Measurements from ENCODE around the gene PMVK. TPM values are rescaled to one million over a fixed set of nuclear protein-coding genes. Genes with fewer than 3 reads are reported as not detected.
"Not testable (repeated sequence)": the region's sequence is repeated elsewhere in the genome, so short reads cannot be mapped to it uniquely, and the experiment has no call there.

PMVK gene
- total RNA-seq, 2 donors from 2014 or later = 33.4 to 34.0 TPM

DNA sequence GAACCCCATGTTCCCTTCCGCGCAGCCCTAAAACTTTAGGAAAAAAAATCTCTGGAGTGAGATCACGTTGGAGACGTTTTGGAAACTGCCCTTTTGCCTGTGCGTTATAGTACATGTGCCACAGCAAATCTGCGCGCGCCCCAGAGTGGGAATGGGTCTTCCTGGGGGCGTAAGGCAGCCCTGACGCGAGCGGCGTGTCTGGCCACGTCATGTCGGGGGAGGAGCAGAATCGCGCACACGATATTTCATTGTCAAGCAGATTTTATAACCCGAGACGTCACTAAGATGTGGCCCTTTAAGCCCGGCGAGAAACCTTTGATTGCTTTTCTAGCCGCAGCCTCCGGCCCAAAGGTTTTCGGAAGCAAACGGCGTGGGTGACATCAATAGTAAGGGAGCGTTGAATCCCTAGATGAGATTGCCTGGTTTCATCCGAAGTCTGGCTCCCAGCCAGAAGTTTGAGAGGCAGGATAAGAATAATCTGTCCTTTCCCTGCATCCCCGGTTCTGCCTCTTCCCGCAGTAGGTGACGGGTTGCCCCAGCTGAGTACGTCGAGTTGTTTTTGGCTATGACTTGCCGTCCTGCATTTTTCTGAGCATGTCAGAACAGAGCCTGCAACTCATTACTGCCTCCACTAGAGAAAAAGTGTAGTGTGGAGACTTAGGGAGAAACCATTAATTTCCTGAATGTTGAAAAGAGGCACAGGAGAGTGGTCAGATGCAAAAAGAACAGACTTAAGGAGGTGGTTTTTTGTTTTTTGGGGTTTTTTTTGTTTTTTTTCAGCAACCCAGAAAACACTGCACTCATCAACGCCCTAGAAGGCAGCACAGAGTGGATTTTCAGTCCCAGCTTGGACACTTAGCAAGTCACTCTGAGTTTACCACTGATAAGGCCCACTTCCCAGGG, 817 bp upstream of the PMVK start:
- peak; percentile 94 for DNase-seq
- intact Hi-C loops (cut with DNase I, micrococcal nuclease) = no loop called here
- peak; percentile 76 for ATAC-seq

DNA sequence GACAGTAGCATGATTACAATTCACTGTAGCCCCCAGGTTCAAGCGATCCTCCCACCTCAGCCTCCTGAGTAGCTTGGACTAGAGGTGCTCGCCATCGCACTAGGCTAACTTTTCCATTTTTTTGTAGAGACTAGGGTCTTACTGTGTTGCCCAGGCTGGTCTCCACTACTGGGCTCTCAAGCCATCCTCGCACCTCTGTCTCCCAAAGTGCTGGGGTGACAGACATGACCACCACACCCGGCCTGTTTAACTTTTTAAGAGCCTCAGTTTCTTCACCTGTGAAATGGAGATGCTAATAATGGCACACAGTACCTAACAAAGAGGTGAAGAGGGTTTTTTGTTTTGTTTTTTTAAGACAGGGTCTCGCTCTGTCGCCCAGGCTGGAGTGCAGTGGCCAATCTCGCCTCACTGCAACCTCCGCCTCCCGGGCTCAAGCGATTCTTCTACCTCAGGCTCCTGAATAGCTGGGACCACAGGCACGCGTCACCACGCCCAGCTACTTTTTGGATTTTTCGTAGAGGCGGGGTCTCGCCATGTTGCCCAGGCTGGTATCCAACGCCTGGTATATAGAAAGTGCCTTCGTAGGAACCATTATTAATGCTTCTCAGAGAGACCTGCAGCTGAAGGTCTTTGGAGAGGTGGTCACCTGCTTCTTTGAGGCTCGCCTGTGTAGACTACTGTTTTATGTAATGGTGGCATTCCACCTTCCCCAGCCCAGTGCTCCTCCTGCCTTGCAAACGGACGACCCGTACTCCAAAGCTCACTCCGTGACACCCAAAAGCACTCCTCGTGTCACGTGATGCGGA, 567 bp downstream of the PMVK start:
- intact Hi-C loops (cut with DNase I, micrococcal nuclease) = no loop called here
- peak in 1 of 2 donors; percentile 50 for DNase-seq
- no peak for ATAC-seq

- intact Hi-C loops (cut with DNase I, micrococcal nuclease) = no loop called here
- no peak for ATAC-seq
- no peak for DNase-seq
Observed at GRCh38 chr1:154934358-154934948, 2.1 kb downstream of the PMVK start.

GRCh38 chr1:154931940-154932487, 4.5 kb downstream of the PMVK start:
- ATAC-seq (peak; percentile 76), DNase-seq (peak; percentile 92 to 95)
- intact Hi-C loops (cut with DNase I, micrococcal nuclease) = no loop called here

DNA sequence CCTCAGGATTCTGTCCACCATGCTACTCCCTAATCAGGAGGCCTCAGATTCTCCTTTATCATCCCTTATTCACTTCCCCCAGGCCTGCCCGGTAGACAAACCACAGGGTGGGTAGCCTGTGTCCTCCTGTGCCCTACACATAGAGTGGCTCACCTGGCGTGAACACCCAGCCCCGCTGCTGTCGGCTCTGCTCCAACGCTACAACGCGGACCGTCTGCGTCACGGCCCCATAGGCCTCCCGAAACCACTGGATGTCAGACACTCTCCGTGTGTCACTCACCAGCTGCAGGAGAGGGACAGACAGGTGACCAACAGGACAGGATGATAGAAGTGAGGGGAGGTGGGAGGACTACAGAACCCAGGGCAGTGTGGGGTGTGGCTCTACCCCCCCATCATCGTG, 10.3 kb downstream of the PMVK start:
- ATAC-seq = no peak

DNA sequence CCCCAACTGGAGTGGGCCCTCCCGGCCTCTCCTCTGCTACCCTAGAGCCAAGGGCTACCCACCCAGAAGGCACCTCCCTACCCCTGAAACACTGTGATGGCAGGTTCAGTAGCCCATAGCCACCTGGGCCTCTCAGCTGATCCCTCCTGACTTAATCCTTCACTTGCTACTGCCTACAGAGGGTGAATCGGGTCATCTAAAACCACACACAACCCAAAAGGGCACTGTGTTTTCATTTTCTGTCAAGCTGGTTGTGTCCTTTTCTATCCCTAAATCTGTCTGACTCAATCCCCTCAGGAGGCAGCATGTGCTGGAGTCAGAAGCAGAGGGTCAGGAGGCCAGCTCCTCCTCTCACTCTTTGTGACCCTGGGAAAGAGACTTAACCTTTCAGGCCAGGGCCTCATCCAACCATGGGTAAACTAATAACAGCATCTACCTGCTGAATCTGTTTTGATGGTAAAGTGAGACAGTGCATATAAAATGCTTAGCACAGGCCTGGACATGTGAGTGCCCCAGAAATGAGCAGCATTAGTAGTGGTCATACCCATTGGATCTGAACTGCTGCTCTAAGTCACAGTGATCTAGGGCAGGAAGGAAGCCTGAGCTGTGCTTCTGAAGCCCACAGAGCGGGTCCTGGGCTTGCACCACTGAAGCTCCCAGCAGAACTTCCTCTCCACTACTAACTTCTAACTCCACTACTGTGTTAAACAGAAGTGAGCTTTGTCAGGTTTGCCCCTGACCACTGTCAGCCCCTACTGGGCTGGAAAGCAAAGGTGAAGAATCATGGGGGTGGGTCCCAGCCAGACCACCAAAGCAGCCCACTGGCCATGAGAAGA, 11.0 kb downstream of the PMVK start:
- DNase-seq (no peak), ATAC-seq (no peak)
- intact Hi-C loops (cut with DNase I, micrococcal nuclease) = no loop called here

More for the DNA sequence above, 10.3 kb downstream of the PMVK start:
- intact Hi-C loops (cut with DNase I, micrococcal nuclease) = no loop called here
- no peak for DNase-seq

DNA sequence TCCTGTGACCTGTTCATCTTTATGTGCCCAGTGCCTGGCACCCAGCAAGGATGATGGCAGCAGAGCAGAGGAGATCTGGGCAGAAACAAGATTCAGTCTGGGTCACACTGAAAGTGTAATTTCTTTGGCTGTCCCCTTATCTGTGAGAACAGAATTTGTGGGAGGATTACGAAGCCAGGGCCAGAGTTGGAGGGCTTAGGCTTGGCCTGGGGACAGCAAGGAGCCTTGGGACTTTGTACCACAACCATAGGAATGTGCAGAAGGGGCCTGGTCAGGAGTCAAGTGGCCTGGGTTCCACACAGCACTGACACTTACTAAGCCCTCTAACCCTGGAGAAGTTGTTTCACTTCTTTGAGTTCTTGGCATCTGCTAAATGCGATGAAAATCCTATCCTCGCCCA, 12.8 kb downstream of the PMVK start:
- no peak for ATAC-seq
- intact Hi-C loops (cut with DNase I, micrococcal nuclease) = no loop called here
- no peak for DNase-seq

DNA sequence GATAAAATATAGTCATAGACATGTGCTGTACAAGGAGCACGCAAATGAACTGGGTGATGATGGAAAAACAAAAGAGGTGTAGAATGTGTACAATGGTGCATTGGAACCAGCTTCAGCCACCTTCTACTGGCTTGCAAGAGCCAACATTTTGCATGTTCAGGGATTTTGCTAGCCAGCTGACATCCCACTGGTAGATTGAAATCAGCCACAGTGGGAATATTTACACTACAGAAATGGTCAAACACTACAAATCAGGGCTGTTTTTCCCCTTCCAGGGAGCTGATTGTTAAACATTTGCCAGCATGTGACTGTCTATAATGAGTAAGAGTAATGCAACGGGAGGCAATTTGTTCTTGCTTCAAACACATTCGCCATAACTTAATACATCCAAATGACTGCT, 23.2 kb downstream of the PMVK start:
- ATAC-seq = no peak
- no peak for DNase-seq
- intact Hi-C loops (cut with DNase I, micrococcal nuclease) = no loop called here

GRCh38 chr1:154912755-154913154, 23.8 kb downstream of the PMVK start:
- intact Hi-C loops (cut with DNase I, micrococcal nuclease) = no loop called here
- no peak for ATAC-seq
- DNase-seq = no peak

DNA sequence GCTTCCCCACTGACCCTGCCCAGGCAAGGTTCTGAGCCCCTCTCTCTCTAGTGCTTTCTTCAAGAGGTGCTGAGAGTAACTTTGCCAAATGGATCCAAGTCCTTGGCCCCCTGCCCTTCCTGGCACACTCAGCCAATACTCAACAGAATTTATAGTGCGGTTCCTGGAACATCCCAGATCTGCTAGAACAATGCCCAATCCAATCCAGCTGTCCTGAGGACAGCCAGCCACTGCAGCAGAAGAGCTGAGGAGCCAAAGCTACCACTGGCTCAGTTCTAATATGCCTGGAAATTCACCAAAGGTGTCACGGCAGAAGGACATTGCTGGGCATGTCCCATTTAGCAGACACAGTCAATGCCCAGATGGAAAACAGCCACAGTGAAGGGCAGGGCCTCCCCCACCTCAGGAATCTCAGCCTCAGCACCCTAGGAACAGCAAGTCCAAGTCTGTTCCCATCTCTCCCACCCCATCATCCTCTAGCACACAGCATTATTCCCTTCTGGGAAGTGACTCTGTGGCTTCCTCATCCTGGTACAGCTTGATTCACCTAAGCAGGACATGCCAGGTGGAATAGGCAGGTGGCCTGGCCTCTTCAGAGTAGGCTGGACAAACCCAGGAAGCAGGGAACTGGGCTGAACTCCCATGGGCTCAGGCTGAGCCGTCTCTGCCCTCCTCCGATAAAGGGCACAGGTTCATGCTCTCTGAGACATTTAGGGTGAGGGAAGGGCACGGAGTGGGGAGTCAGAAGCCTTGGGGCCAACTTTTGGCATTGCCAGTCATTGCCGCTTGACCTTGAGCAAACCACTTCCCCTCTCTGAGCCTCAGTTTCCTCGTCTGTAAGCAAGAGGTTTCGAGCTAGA, 24.6 kb downstream of the PMVK start:
- no peak for DNase-seq
- intact Hi-C loops (cut with DNase I, micrococcal nuclease) = no loop called here
- ATAC-seq = no peak

- DNase-seq = no peak
- no peak for ATAC-seq
- intact Hi-C loops (cut with DNase I, micrococcal nuclease) = no loop called here
Observed at GRCh38 chr1:154910851-154911250, 25.7 kb downstream of the PMVK start.

DNA sequence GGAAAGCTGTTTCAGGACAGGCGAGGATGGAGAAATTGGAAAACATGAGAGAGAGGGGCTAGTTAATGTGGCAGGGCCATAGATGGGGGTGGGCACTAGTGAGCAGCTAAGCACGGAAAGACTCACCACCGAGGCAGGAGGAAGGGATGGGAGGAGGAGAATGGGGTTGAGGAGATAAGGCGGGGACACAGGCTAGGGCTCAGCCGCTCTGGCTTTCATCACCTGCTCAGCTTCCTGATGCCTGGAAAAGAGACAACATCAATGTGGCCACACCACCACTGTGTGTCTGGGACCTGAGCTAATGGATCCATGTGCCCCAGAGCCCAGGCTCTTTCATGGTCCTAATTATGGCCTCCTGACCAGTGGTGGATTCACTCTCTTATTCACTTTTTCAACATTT, 27.6 kb downstream of the PMVK start:
- intact Hi-C loops (cut with DNase I, micrococcal nuclease) = no loop called here
- DNase-seq (no peak), ATAC-seq (no peak)

- intact Hi-C loops (cut with DNase I, micrococcal nuclease); ATAC-seq; DNase-seq: not testable (repeated sequence)
Observed at GRCh38 chr1:154908129-154908528, 28.4 kb downstream of the PMVK start.

- DNase-seq (peak in 1 of 2 donors; percentile 24), ATAC-seq (peak; percentile 94)
- intact Hi-C loops (cut with DNase I, micrococcal nuclease) = no loop called here
Observed at GRCh38 chr1:154906621-154907081, 29.9 kb downstream of the PMVK start.

DNA sequence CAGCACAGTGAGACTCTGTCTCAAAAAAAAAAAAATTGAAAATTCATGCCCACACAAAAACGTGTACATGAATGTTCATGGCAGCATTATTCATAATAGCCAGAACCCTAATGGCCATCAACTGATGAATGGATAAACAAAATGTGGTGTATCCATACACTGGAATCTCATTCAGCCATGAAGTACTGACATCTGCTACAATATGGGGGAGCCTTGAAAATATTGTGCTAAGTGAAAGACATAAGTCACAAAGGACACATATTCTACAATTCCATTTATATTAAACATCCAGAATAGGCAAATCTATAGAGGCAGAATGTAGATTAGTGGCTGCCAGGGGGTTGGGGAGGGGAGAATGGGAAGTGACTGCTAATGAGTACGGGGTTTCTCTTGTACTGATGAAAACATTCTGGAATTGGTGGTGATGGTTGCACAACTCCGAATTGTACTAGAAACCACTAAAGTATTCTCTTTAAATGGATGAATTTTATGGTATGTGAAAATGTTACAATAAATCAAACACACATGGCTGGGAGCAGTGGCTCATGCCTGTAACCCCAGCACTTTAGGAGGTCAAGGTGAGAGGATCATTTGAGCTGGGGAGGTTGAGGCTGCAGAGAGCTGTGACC, 33.5 kb downstream of the PMVK start:
- intact Hi-C loops (cut with DNase I, micrococcal nuclease) = no loop called here
- no peak for ATAC-seq
- DNase-seq = no peak

GRCh38 chr1:154901591-154901990, 34.9 kb downstream of the PMVK start:
- ATAC-seq (no peak), DNase-seq (no peak)
- intact Hi-C loops (cut with DNase I, micrococcal nuclease) = no loop called here

DNA sequence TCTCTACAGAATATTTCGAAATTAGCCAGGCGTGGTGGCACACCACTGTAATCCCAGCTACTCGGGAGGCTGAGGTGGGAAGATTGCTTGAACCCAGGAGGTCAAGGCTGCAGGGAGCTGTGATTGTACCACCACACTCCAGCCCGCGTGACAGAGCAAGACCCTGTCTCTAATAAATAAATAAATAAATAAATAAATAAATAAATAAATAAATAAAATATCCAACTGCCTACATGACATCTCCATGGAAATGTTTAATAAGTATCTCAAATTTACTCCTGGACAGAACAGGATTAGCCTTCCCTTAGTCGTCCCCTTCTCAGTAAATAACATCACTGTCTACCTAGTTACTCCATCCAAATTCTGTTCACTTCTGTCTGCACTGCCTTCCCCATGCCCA, 37.5 kb downstream of the PMVK start:
- ATAC-seq = no peak
- intact Hi-C loops (cut with DNase I, micrococcal nuclease) = no loop called here

More for the DNA sequence above, 37.5 kb downstream of the PMVK start:
- peak in 1 of 2 donors; percentile 4 for DNase-seq

Data from left colon (tissue), 2 donors.